ENCODE measurements around the gene CROCC2. TPM values are rescaled to one million over a fixed set of nuclear protein-coding genes. Genes with fewer than 3 reads are reported as not detected.

Gene CROCC2
- total and polyA plus RNA-seq, 10 of the 15 experiments (the other 5 are each of a cell fraction or from before 2014, with no cell fraction given), result not detected

DNA sequence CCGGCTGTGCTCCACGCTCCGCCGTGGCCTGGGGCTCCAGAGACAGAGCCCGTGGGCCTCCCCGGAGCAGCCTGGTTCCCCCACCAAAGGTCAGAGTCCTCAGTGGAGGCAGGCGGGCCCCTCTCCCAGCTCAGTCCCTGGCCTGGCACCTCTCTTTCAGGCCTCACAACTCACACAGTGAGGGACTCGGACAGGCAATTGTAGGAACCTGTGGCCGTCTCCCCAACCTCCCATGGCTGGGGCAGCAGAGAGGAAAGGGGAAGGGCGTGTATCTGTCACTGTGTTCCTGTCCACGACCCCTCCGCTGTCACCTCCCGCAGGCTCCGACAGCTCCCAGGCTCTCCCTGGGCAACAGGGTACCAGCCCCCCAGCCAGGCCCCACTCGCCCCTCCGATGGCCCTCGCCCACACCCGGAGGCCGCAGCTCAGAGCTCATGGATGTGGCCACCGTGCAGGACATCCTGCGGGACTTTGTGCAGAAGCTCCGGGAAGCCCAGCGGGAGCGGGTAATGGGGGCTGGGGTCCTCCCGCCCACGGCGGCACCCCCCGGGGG, 59.8 kb downstream of the CROCC2 start:
- TF ChIP-seq IRF4 (IDR thresholded peaks at IDR 0.05; ENCODE audit: low read depth, low read length) (no peak), BACH1 (IDR thresholded peaks at IDR 0.05; ENCODE audit: borderline replicate concordance) (no peak), MTA2 (IDR thresholded peaks at IDR 0.05; ENCODE audit: low read depth) (no peak), MXI1 (IDR thresholded peaks at IDR 0.05; ENCODE audit: low read depth, low read length) (no peak), RB1 (IDR thresholded peaks at IDR 0.05; ENCODE audit: borderline replicate concordance) (no peak), NR2C2 (IDR thresholded peaks at IDR 0.05; ENCODE audit: borderline replicate concordance, control insufficient read depth, insufficient read length, low read depth) (no peak), SMARCA5 (IDR thresholded peaks at IDR 0.05) (no peak), PAX5 (IDR thresholded peaks at IDR 0.05; ENCODE audit: borderline replicate concordance, low read depth, low read length) (no peak), HDAC6 (IDR thresholded peaks at IDR 0.05; ENCODE audit: unreplicated experiment) (no peak), MLLT1 (IDR thresholded peaks at IDR 0.05) (no peak), MYB (IDR thresholded peaks at IDR 0.05; ENCODE audit: borderline replicate concordance, low read depth, low read length) (no peak)
- ATAC-seq (no peak), DNase-seq (ENCODE audit: low read depth, low spot score) (no peak), FAIRE-seq (no peak)
- ChIA-PET SMC1A (ENCODE audit: uncharacterized antibody, unreplicated experiment) (no interaction called here), RAD21 (ENCODE audit: unreplicated experiment) (no interaction called here), CTCF (no interaction called here), POLR2A (no interaction called here)
- H3K79me2 ChIP-seq (ENCODE audit: control insufficient read depth, insufficient read depth, low read length), result no peaks in the 10 kb centered on the region
- no peaks in the 10 kb centered on the region for H3K27me3 ChIP-seq (replicated peaks in 1 of 2; ENCODE audit: control insufficient read depth in 2 of 2, insufficient read depth in 2 of 2, low read length in 1 of 2)
- intact Hi-C loops (cut with micrococcal nuclease; ENCODE audit: unreplicated experiment) (no loop called here), in situ Hi-C loops (cut with MboI) (no loop called here)
- BruUV-seq (replicated peaks), result no TSS peak
- no peak overlapping the region for H3K27ac ChIP-seq (ENCODE audit: control insufficient read depth, insufficient read depth)
- H3K9ac ChIP-seq (ENCODE audit: control insufficient read depth, insufficient read depth, low read length), result no peak overlapping the region
- H3K4me3 ChIP-seq, result no peak overlapping the region
- H3K4me2 ChIP-seq (ENCODE audit: control insufficient read depth, insufficient read depth), result no peak overlapping the region
- 49% methylated on average over 28 of the region's 28 CpGs for WGBS (ENCODE audit: insufficient coverage, insufficient replicate concordance, low lambda C conversion rate, missing lambda C conversion rate)
- H2AFZ ChIP-seq (ENCODE audit: control insufficient read depth, low read depth, low read length), result no peak overlapping the region
- no peaks in the 10 kb centered on the region for H3K36me3 ChIP-seq (ENCODE audit: control insufficient read depth in 2 of 2, insufficient read depth in 2 of 2, low read length in 1 of 2)
- H4K20me1 ChIP-seq (ENCODE audit: control insufficient read depth, insufficient read depth), result no peaks in the 10 kb centered on the region
- H3K9me3 ChIP-seq (replicated peaks; ENCODE audit: control insufficient read depth, insufficient read depth, low read length), result no peaks in the 10 kb centered on the region
- H3K4me1 ChIP-seq (ENCODE audit: control insufficient read depth, insufficient read depth, low read length), result no peaks in the 10 kb centered on the region

Data from GM12878 (cell line).